ENCODE measurements around the gene SMIM26.

Gene SMIM26

GRCh38 chr20:18578581-18578980 is 11.3 kb downstream of the SMIM26 start:
- H3K4me3 ChIP-seq (replicated peaks; ENCODE audit: low read depth, low read length), result no peak overlapping the region
- TF ChIP-seq CTCF (IDR thresholded peaks at IDR 0.05; ENCODE audit: low read depth, low read length, missing control alignments), result no peak
- DNase-seq (ENCODE audit: extremely low read depth, low read depth), result no peak

GRCh38 chr20:18580012-18580411 is 12.8 kb downstream of the SMIM26 start:
- DNase-seq (ENCODE audit: extremely low read depth, low read depth), result no peak
- no peak for TF ChIP-seq CTCF (IDR thresholded peaks at IDR 0.05; ENCODE audit: low read depth, low read length, missing control alignments)
- no peak overlapping the region for H3K4me3 ChIP-seq (replicated peaks; ENCODE audit: low read depth, low read length)

GRCh38 chr20:18585134-18585533 is 17.9 kb downstream of the SMIM26 start:
- TF ChIP-seq CTCF (IDR thresholded peaks at IDR 0.05; ENCODE audit: low read depth, low read length, missing control alignments), result no peak
- DNase-seq (ENCODE audit: extremely low read depth, low read depth), result no peak
- H3K4me3 ChIP-seq (replicated peaks; ENCODE audit: low read depth, low read length), result no peak overlapping the region

DNA sequence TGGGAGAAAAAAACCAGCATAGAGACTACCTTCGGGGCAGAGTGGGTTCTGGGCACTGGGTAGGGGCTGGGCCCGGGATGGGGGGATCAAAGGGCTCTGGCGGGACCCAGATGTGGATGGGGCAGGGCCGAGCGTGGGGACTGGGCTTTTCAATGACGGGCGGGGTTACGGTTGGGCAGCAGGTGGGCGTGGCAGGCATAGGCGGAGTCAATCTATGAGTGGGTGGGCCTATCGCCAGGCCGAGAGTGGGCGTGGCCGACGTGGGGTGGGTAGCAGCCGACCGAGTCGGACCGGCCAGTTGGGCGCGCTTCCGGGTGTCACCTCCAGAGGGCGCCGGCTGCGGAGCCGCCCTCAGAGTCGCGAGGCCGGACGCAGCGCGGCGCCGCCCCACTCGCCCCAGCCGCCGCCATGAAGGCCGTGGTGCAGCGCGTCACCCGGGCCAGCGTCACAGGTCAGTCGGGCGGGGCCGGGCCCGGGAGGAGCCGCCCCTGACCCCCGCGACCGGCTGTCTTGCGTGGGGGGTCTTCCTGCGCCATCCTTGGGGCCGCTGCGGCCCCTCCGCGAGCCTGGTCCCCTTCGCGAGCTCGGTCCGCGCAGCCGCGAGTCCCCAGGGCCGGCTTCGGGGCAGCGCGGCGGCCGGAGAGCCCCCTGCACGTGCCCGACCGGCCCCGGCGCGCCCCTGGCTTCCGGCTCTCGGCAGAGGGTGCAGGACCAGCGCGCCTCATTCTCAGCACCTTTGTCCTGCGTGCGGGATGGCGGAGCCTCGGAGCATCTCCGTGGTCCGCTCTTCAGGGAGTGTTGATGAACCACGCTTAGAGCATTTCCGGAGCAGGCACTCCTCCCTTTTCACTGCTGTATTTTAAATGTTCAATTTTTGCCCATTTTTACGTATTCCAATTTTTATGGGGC is 20.7 kb downstream of the SMIM26 start, which contains the start of gene DTD1:
Gene DTD1, plus strand, starts transcription at position 390 of the 909 bp plus-strand sequence. Its CDS starts 19 bp downstream, at position 409.
- H3K4me3 ChIP-seq (replicated peaks; ENCODE audit: low read depth, low read length), result peak within 1 kb of the TSS; percentile 85
- peak; percentile 68 for DNase-seq (ENCODE audit: extremely low read depth, low read depth)
- peak; percentile 53 for TF ChIP-seq CTCF (IDR thresholded peaks at IDR 0.05; ENCODE audit: low read depth, low read length, missing control alignments)

GRCh38 chr20:18588574-18588933 is 21.3 kb downstream of the SMIM26 start:
- TF ChIP-seq CTCF (IDR thresholded peaks at IDR 0.05; ENCODE audit: low read depth, low read length, missing control alignments), result no peak
- H3K4me3 ChIP-seq (replicated peaks; ENCODE audit: low read depth, low read length), result peak overlapping the region; percentile 85
- no peak for DNase-seq (ENCODE audit: extremely low read depth, low read depth)

- H3K4me3 ChIP-seq (replicated peaks; ENCODE audit: low read depth, low read length), result no peak overlapping the region
- no peak for DNase-seq (ENCODE audit: extremely low read depth, low read depth)
- no peak for TF ChIP-seq CTCF (IDR thresholded peaks at IDR 0.05; ENCODE audit: low read depth, low read length, missing control alignments)
These were observed 22.9 kb downstream of the SMIM26 start for GRCh38 chr20:18589941-18590674.

Measured in HFF-Myc (cell line).